ENCODE results near the gene PRR12. TPM values are rescaled to one million over a fixed set of nuclear protein-coding genes. Genes with fewer than 3 reads are reported as not detected.

Gene PRR12
- total and polyA plus RNA-seq, 9 of the 15 experiments (the other 6 are each of a cell fraction or from before 2014, with no cell fraction given) = 0.01 to 21.1 (median 0.98) TPM

DNA sequence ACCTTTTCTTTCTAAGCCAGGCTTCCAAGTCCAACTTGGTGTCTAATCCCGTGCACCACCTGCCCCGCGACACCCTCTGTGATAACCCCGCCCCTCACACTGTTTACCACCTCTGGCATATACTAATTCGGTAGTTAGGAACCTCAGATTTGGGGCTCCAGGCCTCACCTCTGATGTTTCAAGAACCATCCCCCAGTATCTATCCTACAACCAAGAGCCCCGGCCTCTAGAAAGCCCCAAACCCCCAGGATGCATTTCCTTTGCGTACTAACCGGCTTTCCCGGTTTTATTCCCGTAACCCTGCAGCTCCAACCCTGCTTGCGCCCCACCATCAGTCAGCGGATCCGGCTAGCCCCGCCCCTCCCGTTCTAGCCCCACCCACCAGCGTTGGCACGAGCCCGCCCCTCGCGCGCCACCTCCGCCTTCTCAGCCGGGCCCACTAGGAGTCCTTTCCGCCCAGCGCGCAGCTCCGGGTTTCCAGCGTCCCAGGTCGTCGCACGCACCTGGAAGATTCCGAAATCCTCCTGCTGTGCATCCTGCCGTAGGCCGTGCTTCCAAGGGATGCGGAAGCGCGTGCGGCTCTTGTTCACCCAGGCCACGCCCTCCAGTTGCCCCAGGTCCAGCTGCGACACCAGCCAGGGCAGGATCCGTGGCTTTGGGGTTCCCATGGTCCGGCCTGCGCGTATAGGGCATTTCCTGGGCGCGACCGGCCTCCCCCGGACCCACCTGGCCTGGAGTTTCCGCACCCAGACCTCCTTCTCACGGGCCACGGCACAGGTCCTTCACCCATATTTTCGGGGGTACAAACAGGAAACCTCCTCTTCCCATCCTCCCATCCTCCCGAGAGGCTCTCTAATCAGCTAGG, 73.4 kb downstream of the PRR12 start (continued):
- TF ChIP-seq, protein P1, sequence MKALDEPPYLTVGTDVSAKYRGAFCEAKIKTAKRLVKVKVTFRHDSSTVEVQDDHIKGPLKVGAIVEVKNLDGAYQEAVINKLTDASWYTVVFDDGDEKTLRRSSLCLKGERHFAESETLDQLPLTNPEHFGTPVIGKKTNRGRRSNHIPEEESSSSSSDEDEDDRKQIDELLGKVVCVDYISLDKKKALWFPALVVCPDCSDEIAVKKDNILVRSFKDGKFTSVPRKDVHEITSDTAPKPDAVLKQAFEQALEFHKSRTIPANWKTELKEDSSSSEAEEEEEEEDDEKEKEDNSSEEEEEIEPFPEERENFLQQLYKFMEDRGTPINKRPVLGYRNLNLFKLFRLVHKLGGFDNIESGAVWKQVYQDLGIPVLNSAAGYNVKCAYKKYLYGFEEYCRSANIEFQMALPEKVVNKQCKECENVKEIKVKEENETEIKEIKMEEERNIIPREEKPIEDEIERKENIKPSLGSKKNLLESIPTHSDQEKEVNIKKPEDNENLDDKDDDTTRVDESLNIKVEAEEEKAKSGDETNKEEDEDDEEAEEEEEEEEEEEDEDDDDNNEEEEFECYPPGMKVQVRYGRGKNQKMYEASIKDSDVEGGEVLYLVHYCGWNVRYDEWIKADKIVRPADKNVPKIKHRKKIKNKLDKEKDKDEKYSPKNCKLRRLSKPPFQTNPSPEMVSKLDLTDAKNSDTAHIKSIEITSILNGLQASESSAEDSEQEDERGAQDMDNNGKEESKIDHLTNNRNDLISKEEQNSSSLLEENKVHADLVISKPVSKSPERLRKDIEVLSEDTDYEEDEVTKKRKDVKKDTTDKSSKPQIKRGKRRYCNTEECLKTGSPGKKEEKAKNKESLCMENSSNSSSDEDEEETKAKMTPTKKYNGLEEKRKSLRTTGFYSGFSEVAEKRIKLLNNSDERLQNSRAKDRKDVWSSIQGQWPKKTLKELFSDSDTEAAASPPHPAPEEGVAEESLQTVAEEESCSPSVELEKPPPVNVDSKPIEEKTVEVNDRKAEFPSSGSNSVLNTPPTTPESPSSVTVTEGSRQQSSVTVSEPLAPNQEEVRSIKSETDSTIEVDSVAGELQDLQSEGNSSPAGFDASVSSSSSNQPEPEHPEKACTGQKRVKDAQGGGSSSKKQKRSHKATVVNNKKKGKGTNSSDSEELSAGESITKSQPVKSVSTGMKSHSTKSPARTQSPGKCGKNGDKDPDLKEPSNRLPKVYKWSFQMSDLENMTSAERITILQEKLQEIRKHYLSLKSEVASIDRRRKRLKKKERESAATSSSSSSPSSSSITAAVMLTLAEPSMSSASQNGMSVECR (CRISPR knock-in tag; IDR thresholded peaks at IDR 0.05) = peak; percentile 54; the same call in 1 of the 2 replicates
- TF ChIP-seq, protein P2, sequence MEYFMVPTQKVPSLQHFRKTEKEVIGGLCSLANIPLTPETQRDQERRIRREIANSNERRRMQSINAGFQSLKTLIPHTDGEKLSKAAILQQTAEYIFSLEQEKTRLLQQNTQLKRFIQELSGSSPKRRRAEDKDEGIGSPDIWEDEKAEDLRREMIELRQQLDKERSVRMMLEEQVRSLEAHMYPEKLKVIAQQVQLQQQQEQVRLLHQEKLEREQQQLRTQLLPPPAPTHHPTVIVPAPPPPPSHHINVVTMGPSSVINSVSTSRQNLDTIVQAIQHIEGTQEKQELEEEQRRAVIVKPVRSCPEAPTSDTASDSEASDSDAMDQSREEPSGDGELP (CRISPR knock-in tag; IDR thresholded peaks at IDR 0.05; ENCODE audit: borderline replicate concordance) = peak; percentile 89
- TF ChIP-seq, protein P3, sequence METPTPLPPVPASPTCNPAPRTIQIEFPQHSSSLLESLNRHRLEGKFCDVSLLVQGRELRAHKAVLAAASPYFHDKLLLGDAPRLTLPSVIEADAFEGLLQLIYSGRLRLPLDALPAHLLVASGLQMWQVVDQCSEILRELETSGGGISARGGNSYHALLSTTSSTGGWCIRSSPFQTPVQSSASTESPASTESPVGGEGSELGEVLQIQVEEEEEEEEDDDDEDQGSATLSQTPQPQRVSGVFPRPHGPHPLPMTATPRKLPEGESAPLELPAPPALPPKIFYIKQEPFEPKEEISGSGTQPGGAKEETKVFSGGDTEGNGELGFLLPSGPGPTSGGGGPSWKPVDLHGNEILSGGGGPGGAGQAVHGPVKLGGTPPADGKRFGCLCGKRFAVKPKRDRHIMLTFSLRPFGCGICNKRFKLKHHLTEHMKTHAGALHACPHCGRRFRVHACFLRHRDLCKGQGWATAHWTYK (CRISPR knock-in tag; IDR thresholded peaks at IDR 0.05) = no peak
- TF ChIP-seq RBBP5 (IDR thresholded peaks at IDR 0.05; ENCODE audit: borderline replicate concordance, insufficient read depth, low read length, poor library complexity, severe bottlenecking) (peak; percentile 4), POLR3G (IDR thresholded peaks at IDR 0.05; ENCODE audit: extremely low read depth, insufficient read length, insufficient replicate concordance) (no peak), ZBED1 (IDR thresholded peaks at IDR 0.05) (peak; percentile 26; the same call in 1 of the 2 replicates), FUS (optimal IDR thresholded peaks at IDR 0.05; ENCODE audit: low read depth, low read length) (no peak), SMAD3 (CRISPR knock-in tag; conservative IDR thresholded peaks at IDR 0.05) (no peak), CBX1 (IDR thresholded peaks at IDR 0.05; ENCODE audit: low read depth) (0 out of 2 replicates have a peak, but pooled peaks have one; percentile 45), POLR2B (IDR thresholded peaks at IDR 0.05; ENCODE audit: low read depth, partially characterized antibody) (peak; percentile 36), ZNF232 (CRISPR knock-in tag; IDR thresholded peaks at IDR 0.05) (peak; percentile 63; the same call in 1 of the 2 replicates)
- TF ChIP-seq, protein P4, sequence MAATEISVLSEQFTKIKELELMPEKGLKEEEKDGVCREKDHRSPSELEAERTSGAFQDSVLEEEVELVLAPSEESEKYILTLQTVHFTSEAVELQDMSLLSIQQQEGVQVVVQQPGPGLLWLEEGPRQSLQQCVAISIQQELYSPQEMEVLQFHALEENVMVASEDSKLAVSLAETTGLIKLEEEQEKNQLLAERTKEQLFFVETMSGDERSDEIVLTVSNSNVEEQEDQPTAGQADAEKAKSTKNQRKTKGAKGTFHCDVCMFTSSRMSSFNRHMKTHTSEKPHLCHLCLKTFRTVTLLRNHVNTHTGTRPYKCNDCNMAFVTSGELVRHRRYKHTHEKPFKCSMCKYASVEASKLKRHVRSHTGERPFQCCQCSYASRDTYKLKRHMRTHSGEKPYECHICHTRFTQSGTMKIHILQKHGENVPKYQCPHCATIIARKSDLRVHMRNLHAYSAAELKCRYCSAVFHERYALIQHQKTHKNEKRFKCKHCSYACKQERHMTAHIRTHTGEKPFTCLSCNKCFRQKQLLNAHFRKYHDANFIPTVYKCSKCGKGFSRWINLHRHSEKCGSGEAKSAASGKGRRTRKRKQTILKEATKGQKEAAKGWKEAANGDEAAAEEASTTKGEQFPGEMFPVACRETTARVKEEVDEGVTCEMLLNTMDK (IDR thresholded peaks at IDR 0.05; ENCODE audit: borderline replicate concordance, insufficient read depth, low read depth, low read length, poor library complexity, severe bottlenecking) = peak; percentile 14
- TF ChIP-seq, protein P5, sequence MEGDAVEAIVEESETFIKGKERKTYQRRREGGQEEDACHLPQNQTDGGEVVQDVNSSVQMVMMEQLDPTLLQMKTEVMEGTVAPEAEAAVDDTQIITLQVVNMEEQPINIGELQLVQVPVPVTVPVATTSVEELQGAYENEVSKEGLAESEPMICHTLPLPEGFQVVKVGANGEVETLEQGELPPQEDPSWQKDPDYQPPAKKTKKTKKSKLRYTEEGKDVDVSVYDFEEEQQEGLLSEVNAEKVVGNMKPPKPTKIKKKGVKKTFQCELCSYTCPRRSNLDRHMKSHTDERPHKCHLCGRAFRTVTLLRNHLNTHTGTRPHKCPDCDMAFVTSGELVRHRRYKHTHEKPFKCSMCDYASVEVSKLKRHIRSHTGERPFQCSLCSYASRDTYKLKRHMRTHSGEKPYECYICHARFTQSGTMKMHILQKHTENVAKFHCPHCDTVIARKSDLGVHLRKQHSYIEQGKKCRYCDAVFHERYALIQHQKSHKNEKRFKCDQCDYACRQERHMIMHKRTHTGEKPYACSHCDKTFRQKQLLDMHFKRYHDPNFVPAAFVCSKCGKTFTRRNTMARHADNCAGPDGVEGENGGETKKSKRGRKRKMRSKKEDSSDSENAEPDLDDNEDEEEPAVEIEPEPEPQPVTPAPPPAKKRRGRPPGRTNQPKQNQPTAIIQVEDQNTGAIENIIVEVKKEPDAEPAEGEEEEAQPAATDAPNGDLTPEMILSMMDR (IDR thresholded peaks at IDR 0.05 in 2 of 3, conservative IDR thresholded peaks at IDR 0.05 in 1 of 3; ENCODE audit: insufficient read depth in 2 of 3, low read depth in 1 of 3, low read length in 3 of 3) = peak in 2 of 3 experiments; percentile 4 to 11; a peak in 1 of 6 replicates
- TF ChIP-seq, protein P6, sequence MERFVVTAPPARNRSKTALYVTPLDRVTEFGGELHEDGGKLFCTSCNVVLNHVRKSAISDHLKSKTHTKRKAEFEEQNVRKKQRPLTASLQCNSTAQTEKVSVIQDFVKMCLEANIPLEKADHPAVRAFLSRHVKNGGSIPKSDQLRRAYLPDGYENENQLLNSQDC (CRISPR knock-in tag; IDR thresholded peaks at IDR 0.05) = 0 out of 2 replicates have a peak, but pooled peaks have one; percentile 15

Measured in K562 (cell line).